Measurements from ENCODE around the gene TMEM179B. TPM values are rescaled to one million over a fixed set of nuclear protein-coding genes. Genes with fewer than 3 reads are reported as not detected.

The TMEM179B gene
- total and polyA plus RNA-seq, 2 of the 13 experiments (the other 11 are each of a cell fraction or from before 2014, with no cell fraction given): 24.8 to 25.7 TPM

- TF ChIP-seq ARID5B (CRISPR knock-in tag; IDR thresholded peaks at IDR 0.05) (0 out of 2 replicates have a peak, but pooled peaks have one; percentile 32), SMARCE1 (IDR thresholded peaks at IDR 0.05; ENCODE audit: borderline replicate concordance) (no peak), ZBTB40 (IDR thresholded peaks at IDR 0.05) (0 out of 2 replicates have a peak, but pooled peaks have one; percentile 22), ZBTB40 (CRISPR knock-in tag; IDR thresholded peaks at IDR 0.05) (no peak; the same call in 1 of the 2 replicates), JDP2 (CRISPR knock-in tag; IDR thresholded peaks at IDR 0.05; ENCODE audit: borderline replicate concordance) (no peak), KLF12 (CRISPR knock-in tag; IDR thresholded peaks at IDR 0.05; ENCODE audit: borderline replicate concordance) (no peak), PHF8 (CRISPR knock-in tag; IDR thresholded peaks at IDR 0.05) (peak; percentile 73), ATF1 (CRISPR knock-in tag; IDR thresholded peaks at IDR 0.05) (peak; percentile 63), PRMT3 (CRISPR knock-in tag; IDR thresholded peaks at IDR 0.05; ENCODE audit: borderline replicate concordance, low read depth) (no peak), POGK (CRISPR knock-in tag; conservative IDR thresholded peaks at IDR 0.05) (peak; percentile 82), ZZZ3 (CRISPR knock-in tag; IDR thresholded peaks at IDR 0.05; ENCODE audit: borderline replicate concordance) (no peak), HNRNPL (IDR thresholded peaks at IDR 0.05; ENCODE audit: low read depth, low read length) (peak; percentile 47; the same call in 1 of the 2 replicates), ZNF547 (CRISPR knock-in tag; IDR thresholded peaks at IDR 0.05) (peak; percentile 80), ZNF781 (CRISPR knock-in tag; IDR thresholded peaks at IDR 0.05; ENCODE audit: borderline replicate concordance, not compliant biosample characterization) (peak; percentile 36)
These were observed 44.5 kb downstream of the TMEM179B start, which contains the start of gene STX5 (continued) for GRCh38 chr11:62831520-62832335.
